GM15510 (cell line): Measurements from ENCODE around the gene RPS21.

ENCODE experiments used
- POLR2A ChIP-seq: IDR thresholded peaks from 3 replicates; pipeline ENCODE4 v1.6.1; 2011; ENCODE audit warnings: borderline replicate concordance; ENCODE audit not compliant: insufficient read length; ENCODE audit errors: extremely low read depth

Gene RPS21

DNA sequence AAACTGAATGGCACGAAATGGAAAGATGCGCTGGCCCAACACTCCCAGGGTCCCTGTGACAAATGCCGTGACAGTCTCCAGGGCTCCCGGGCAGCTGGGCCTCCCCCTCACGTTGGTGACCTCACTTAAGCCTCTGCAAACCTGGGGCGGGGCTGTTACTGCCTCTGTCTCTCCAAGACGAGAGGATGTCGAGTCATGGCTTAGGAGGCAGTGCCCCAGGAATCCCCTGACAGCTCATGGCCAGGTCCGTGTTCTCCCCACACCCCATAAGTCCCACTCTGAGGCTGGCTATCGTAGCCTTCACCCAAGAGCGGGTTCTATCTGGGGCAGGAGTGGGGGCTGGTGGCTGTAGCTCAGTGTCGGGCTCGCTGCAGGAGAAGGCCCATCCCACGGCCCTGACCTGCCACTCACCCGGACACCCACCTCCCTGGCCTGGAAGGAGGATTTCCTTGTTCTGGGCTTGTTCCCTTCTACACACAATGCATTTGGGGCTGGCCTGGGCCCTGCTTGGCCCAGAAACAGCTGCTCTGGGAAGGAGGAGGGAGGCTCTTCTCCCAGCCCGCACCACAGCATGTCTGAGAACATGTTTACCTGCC lies 5.6 kb upstream of the RPS21 start:
- no peak for TF ChIP-seq POLR2A

DNA sequence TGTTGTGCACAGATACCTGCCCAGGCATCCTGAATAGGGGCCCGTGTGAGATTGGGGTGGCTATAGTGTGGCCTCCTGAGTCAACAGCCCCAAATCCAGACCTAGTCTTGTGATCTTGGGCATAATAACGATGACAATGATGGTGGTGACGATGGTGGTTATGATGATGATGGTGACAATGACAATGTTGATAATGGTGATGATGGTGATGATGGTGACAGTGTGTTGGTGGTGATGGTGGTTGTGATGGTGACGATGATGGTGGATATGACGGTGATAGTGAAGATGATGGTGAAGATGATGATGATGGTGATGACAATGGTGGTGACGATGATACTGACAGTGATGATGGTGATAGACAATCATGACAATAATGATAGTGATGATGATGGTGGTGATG lies 5.1 kb upstream of the RPS21 start:
- TF ChIP-seq POLR2A = no peak

DNA sequence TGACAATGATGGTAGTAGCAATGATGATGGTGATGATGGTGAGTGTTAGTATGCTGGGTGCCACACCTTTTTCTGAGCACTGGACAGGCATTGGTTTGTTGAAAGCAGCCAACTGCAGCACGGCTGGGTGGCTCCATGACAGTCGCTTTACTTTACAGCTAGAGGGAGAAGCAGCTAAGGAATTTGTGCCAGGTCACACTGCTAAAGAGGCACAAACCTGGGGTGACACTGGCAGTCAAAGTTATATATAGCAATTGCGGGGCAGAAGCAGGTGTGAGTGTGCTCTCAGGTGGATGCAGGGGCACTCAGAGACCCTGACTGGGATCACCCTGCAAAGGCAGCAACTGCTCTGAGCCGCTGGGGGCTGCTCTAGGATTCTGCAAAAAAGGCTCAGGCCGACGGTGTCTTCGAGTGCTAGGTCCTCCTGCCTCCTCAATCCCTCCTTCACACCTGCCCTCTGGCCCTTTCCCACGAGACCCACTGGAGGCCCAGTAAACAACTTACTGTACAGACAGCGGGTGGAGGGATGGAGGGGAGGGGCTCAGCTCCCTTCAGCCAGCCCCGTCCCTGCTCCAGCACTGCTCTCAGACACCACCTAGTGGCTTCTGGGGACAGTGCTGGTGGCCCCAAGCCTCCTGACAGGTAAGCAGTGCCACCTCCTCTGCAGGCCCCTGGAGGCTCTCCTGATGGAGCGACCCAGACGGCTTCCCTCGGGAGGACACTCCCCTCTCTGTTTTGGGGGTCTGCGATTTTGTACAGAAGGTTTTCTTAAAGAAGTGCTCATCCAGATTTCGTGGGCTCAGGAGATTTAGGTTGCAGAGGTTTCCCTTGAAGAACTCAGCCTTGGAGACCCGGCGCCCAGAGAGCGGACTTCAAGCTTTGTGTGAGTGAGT lies 4.4 kb upstream of the RPS21 start:
- no peak for TF ChIP-seq POLR2A

DNA sequence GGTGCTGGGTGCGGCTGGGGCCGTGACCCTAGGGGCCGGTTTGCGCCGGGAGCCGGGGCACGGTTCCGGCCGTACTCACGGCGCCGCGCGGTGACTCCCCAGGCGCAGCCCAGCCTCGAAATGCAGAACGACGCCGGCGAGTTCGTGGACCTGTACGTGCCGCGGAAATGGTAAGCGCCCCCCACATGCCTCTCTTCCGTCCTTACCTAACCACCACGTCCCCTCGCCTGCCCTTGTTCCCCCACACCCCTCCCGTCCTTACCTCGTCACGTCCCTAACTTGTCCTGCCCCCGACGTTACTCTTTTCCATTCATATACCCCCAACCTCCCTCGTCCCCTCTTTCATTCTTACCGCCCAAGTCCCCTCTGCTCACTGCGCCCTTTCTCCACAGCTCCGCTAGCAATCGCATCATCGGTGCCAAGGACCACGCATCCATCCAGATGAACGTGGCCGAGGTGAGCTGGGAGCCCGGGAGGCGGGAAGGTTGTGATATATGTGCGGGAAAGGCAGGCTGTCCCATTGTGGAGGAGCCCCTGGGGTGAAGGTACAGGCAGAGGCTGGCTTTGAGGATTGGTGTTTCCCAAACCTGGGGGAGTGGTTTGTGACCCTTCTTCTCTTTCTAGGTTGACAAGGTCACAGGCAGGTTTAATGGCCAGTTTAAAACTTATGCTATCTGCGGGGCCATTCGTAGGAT lies 463 bp downstream of the RPS21 start:
- TF ChIP-seq POLR2A = no peak

DNA sequence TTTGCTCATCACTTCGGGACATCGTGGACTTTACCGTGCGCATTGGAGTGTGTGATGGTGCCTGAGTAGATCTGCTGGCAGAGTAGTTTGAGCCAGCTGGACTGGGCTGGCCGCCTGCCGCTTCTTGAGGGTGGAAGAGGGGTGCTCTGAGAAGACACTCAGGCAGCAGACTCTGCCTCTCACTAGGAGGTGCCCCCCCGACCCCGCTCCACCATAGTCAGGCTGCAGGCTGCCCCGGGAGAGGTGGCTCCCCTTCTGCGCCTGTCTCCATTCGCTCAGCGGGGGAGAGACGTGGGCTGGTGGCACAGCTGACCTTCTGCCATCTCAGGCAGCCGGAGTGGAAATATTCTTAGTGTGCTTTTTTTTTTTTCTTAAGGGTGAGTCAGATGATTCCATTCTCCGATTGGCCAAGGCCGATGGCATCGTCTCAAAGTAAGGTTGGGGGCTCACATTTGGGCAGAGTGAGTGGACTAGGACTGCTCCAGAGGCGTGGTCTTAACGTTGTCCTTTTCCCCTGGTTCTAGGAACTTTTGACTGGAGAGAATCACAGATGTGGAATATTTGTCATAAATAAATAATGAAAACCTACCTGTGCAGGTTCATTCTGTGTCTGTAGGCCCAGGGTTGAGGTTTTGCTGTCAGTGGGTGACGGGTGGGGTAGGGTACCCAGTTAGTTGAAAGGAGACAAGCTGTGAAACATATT lies 1.2 kb downstream of the RPS21 start:
- no peak for TF ChIP-seq POLR2A

GRCh38 chr20:62388839-62389600 lies 2.1 kb downstream of the RPS21 start:
- no peak for TF ChIP-seq POLR2A

- TF ChIP-seq POLR2A = no peak
These were observed 2.7 kb downstream of the RPS21 start for GRCh38 chr20:62389601-62390087.

DNA sequence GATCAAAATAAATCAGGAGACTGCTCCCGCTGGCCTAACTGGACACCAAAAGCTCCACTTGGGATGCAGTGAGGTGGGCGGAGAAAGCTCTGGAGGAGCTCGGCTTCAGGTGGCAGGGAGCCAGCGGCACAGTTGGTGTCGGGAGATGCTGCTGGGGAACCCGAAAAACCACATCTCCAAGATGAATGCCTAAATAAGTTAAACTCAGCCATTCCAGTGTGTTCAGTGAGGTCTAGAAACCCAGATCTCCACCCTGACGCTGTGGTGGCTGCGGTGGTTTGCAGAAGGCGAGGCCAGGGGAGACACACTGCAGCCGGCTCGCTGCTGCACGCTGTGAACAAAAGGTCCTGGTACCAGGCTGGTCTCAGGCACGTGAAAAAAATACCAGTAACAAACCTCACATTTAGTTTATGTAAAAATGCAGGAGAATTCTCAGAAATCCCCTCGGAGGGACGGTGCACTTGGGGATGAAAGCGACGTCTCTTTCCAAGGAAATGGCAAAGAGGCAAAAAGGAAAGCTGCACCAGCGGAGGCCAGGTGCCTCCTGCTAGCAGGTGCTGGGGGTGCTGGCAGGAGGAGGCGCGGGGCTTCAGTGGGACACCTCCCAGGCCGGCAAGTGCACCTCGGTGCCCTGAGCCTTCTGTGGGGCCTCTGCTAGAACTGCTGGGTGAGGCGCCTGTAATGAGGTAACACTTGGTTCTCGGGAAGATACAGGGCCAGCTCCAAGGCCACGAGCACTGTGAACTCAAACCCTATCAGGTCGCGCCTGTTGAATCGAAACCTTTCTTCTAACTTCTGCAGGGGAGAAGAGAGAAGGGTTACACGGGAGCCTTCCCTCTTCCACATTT lies 3.6 kb downstream of the RPS21 start:
- peak; percentile 11 for TF ChIP-seq POLR2A

GRCh38 chr20:62391165-62392076 lies 4.5 kb downstream of the RPS21 start:
- no peak for TF ChIP-seq POLR2A

DNA sequence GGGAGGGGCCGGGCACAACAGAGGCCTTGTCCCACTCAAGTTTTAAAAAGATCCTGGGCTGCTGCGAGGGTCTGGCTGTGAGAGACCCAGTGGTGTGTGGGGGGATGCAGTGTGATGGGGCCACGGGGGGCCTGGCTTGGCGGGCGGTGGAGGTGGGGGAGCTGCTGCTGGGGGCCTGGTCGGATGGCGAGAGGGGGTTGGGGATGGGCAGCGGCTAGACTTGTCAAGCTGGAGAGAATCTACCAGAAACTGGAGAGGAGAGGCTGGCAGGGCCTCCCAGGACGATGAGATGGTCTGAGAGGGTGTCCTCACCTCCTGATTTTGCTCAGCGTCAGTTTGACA lies 5.1 kb downstream of the RPS21 start:
- no peak for TF ChIP-seq POLR2A

DNA sequence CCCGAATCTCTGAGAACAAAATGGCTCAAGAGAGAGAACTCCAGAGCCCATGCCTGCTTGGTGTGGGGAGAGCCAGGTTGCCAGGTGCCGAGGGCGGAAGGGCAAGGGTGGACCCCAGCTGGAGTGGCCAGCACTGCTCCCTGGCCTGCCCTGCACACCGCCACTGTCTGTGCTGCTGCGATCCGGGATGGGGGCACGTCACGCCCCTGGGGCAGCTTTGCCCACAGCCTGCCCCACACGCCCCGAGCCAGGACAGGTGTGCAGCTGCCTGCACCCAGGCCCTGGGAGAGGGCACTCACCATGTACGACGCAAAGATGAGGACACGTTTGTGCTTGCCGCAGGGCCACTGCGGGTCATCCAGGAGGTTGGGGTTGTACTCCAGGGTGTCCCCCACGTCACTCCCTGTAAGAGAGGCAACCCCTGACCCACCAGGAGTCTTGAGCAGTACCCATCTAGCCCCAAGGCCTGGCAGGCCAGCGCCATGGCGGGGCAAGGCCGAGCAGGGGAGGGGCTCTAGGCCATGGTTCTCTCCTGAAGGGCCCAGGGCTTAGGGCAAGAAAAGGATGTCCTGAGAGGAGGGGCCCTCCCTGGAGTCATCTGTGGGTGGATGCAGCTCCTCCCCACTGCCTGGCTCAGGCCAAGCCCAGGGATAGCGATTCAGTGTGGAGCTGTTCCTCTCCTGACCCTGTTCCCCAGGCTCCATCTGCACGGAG lies 5.9 kb downstream of the RPS21 start:
- no peak for TF ChIP-seq POLR2A

- TF ChIP-seq POLR2A = no peak
These were observed 6.4 kb downstream of the RPS21 start for GRCh38 chr20:62393335-62393665.
